ENCODE measurements around the gene USP6NL.

DNA sequence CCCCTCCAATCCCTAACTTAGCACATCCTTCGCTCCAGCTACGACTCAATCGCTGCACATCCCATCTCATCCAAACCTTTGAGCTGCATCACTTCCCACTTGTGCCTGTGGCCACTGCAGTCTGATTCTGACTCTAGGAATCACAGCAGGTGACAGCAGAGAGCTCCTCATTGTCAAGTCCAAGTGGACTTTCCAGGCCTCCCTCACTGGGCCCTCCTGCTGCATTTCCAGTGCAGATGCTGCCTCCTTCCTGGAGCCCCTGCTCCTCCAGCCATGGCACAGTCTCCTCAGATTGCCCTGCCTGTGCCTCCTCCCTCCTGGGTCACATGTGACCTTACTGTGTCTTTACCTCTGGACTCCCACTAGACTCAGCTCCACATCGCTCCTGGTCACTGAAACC is 157.3 kb downstream of the USP6NL start:
- no peak for TF ChIP-seq EZH2 (IDR thresholded peaks at IDR 0.05)
- no peak for TF ChIP-seq POLR2AphosphoS5 (IDR thresholded peaks at IDR 0.05; ENCODE audit: borderline replicate concordance, low read depth, low read length)
- TF ChIP-seq FOXP2 (optimal IDR thresholded peaks at IDR 0.05; ENCODE audit: control extremely low read depth, extremely low read length, insufficient read depth): no peak

Measured in SK-N-MC (cell line).